HUDEP-2 (cell line): Measurements from ENCODE around the gene NEURL1.

Experiments used
- DNase-seq, 76 experiments: peaks; one replicate each; lab custom pipeline; 2025; ENCODE audit not compliant: unreplicated experiment in 76 of 76; lab: John Stamatoyannopoulos, UW

NEURL1 gene

GRCh38 chr10:103580430-103580829 is 86.9 kb downstream of the NEURL1 start:
- no peak for DNase-seq

- DNase-seq: no peak
Observed at GRCh38 chr10:103581499-103581898, 88.0 kb downstream of the NEURL1 start.

- DNase-seq: no peak
Observed at GRCh38 chr10:103582331-103583123, 89.0 kb downstream of the NEURL1 start.

- peak in 8 of 76 experiments; percentile 2 to 25 (median 12) for DNase-seq
Observed at GRCh38 chr10:103583871-103584215, 90.3 kb downstream of the NEURL1 start.

GRCh38 chr10:103584216-103585010 is 90.9 kb downstream of the NEURL1 start:
- DNase-seq: peak in 72 of 76 experiments; percentile 12 to 85 (median 71)

- DNase-seq: peak in 2 of 76 experiments; percentile 40 to 49
Observed at GRCh38 chr10:103585011-103585405, 91.5 kb downstream of the NEURL1 start.

GRCh38 chr10:103587073-103587472 is 93.6 kb downstream of the NEURL1 start:
- no peak for DNase-seq

- no peak for DNase-seq
Observed at GRCh38 chr10:103589074-103589630, 95.6 kb downstream of the NEURL1 start.

- no peak for DNase-seq
Observed at GRCh38 chr10:103590060-103590459, 96.6 kb downstream of the NEURL1 start.

- DNase-seq: no peak
Observed at GRCh38 chr10:103590744-103591291, 97.3 kb downstream of the NEURL1 start.

GRCh38 chr10:103592186-103593021 is 98.9 kb downstream of the NEURL1 start:
- DNase-seq: peak in 20 of 76 experiments; percentile 4 to 36 (median 20)

- DNase-seq: no peak
Observed at GRCh38 chr10:103593022-103593570, 99.6 kb downstream of the NEURL1 start.

- DNase-seq: no peak
Observed at GRCh38 chr10:103595933-103596726, 102.6 kb downstream of the NEURL1 start.

- DNase-seq: no peak
Observed at GRCh38 chr10:103597003-103597402, 103.5 kb downstream of the NEURL1 start.

- DNase-seq: peak in 42 of 76 experiments; percentile 7 to 77 (median 35)
Observed at GRCh38 chr10:103598654-103599115, 105.2 kb downstream of the NEURL1 start.

- peak in 1 of 76 experiments; percentile 15 for DNase-seq
Observed at GRCh38 chr10:103599211-103599610, 105.7 kb downstream of the NEURL1 start.

GRCh38 chr10:103599907-103600306 is 106.4 kb downstream of the NEURL1 start:
- DNase-seq: no peak

- no peak for DNase-seq
Observed at GRCh38 chr10:103600325-103600724, 106.8 kb downstream of the NEURL1 start.

- DNase-seq: no peak
Observed at GRCh38 chr10:103600956-103601569, 107.6 kb downstream of the NEURL1 start.
